Fibroblast of mammary gland (primary cell): ENCODE results near the gene FAAH.

Experiments used
- DNase-seq: peaks from one replicate; pipeline ENCODE4 v3.0.0-alpha.2; 2010; ENCODE audit warnings: low read depth
- H3K4me3 ChIP-seq: 2 replicates; pipeline ENCODE4 v1.5.1; 2011; ENCODE audit warnings: low read depth, mild to moderate bottlenecking, low read length, moderate library complexity; ENCODE audit not compliant: control insufficient read depth
- CTCF ChIP-seq: conservative IDR thresholded peaks from 2 replicates; pipeline ENCODE4 v1.5.1; 2011; ENCODE audit warnings: low read depth, low read length, inconsistent platforms; ENCODE audit not compliant: control insufficient read depth, insufficient read depth

FAAH gene

GRCh38 chr1:46442317-46443161 lies 48.4 kb downstream of the FAAH start:
- peak; percentile 84 for TF ChIP-seq CTCF
- peak overlapping the region; percentile 46 for H3K4me3 ChIP-seq
- peak; percentile 87 for DNase-seq

GRCh38 chr1:46444466-46444865 lies 50.3 kb downstream of the FAAH start:
- TF ChIP-seq CTCF = no peak
- no peak overlapping the region for H3K4me3 ChIP-seq
- DNase-seq = no peak

GRCh38 chr1:46445773-46446256 lies 51.7 kb downstream of the FAAH start:
- no peak for TF ChIP-seq CTCF
- H3K4me3 ChIP-seq = no peak overlapping the region
- no peak for DNase-seq

GRCh38 chr1:46446646-46447498 lies 52.8 kb downstream of the FAAH start:
- peak; percentile 96 for TF ChIP-seq CTCF
- no peak overlapping the region for H3K4me3 ChIP-seq
- DNase-seq = peak; percentile 62

- H3K4me3 ChIP-seq = no peak overlapping the region
- TF ChIP-seq CTCF = no peak
- no peak for DNase-seq
These were observed 53.5 kb downstream of the FAAH start for GRCh38 chr1:46447499-46448108.

GRCh38 chr1:46448109-46448911 lies 54.2 kb downstream of the FAAH start:
- TF ChIP-seq CTCF = no peak
- H3K4me3 ChIP-seq = no peak overlapping the region
- no peak for DNase-seq
